Esophagus (tissue), 2 donors: ENCODE data around the gene FOXJ3. TPM values are rescaled to one million over a fixed set of nuclear protein-coding genes. Genes with fewer than 3 reads are reported as not detected.

Source experiments
- H3K27ac ChIP-seq, 2 donors: one replicate each; pipeline ENCODE4 v1.5.1; 2013; ENCODE audit warnings: low read depth in 2 of 2, mild to moderate bottlenecking in 2 of 2, inconsistent platforms in 1 of 2, low read length in 1 of 2, moderate library complexity in 1 of 2
- H3K27me3 ChIP-seq, 2 donors: one replicate each; pipeline ENCODE4 v1.6.1; 2013; ENCODE audit warnings: low read length in 2 of 2, control low read depth in 1 of 2, mild to moderate bottlenecking in 1 of 2; ENCODE audit not compliant: insufficient read depth in 2 of 2, control insufficient read depth in 1 of 2
- H3K36me3 ChIP-seq, 2 donors: one replicate each; pipeline ENCODE4 v1.6.1; 2013; ENCODE audit warnings: low read length in 1 of 2; ENCODE audit not compliant: control insufficient read depth in 2 of 2, insufficient read depth in 2 of 2
- H3K4me1 ChIP-seq, 2 donors: one replicate each; pipeline ENCODE4 v1.6.1; 2013; ENCODE audit warnings: low read length in 1 of 2; ENCODE audit not compliant: control insufficient read depth in 2 of 2, insufficient read depth in 2 of 2
- H3K4me3 ChIP-seq, 2 donors: one replicate each; pipeline ENCODE4 v1.5.1; 2013; ENCODE audit warnings: low read length in 2 of 2, mild to moderate bottlenecking in 2 of 2, low read depth in 1 of 2, moderate library complexity in 1 of 2
- H3K9me3 ChIP-seq, 2 donors: one replicate each; pipeline ENCODE4 v1.6.1; 2013; ENCODE audit warnings: mild to moderate bottlenecking in 2 of 2, low read depth in 1 of 2, low read length in 1 of 2, moderate library complexity in 1 of 2; ENCODE audit not compliant: control insufficient read depth in 2 of 2, insufficient read depth in 1 of 2
- WGBS, 2 donors: extraction: QIAGEN DNeasy Blood & Tissue Kit; methylation state at CpG; one replicate each; pipeline ENCODE4 v1.1.7; 2013; 5-methylcytosine and 5-hydroxymethylcytosine counted together
- polyA plus RNA-seq, 2 donors: library from polyadenylated mRNA; stranded (reverse); fragments of 200-250 nt; gene quantifications; one replicate each; pipeline ENCODE4 v1.2.3, GENCODE V29; 2013
- donor health status: healthy with polysubstance abuse.
- donor health status: Bipolar disorder and iron deficiency.

The FOXJ3 gene
- polyA plus RNA-seq, 2 donors = 7.0 to 8.8 TPM

DNA sequence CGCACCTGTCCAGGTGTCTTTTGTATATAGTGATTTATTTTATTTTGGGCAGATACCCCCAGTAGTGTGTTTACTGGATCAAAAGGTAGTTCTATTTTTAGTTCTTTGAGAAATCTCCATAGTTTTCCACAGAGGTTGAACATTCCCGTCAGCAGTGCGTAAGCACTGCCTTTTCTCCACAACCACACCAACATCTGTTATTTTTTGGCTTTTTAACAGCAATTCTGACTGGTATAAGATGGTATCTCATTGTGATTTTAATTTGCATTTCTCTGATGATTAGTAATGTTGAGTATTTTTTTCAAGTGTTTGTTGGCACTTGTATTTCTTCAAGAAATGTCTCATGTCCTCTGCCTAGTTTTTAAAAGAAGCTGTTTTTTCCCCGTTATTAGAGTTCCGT is 39.2 kb downstream of the FOXJ3 start:
- no peak overlapping the region for H3K4me3 ChIP-seq
- no peak overlapping the region for H3K27ac ChIP-seq
- H3K4me1 ChIP-seq = no peaks in the 10 kb centered on the region
- no peaks in the 10 kb centered on the region for H3K36me3 ChIP-seq
- WGBS, 2 donors = 98% methylated on average over 5 of the region's 5 CpGs
- H3K9me3 ChIP-seq = no peaks in the 10 kb centered on the region
- H3K27me3 ChIP-seq = no peaks in the 10 kb centered on the region

DNA sequence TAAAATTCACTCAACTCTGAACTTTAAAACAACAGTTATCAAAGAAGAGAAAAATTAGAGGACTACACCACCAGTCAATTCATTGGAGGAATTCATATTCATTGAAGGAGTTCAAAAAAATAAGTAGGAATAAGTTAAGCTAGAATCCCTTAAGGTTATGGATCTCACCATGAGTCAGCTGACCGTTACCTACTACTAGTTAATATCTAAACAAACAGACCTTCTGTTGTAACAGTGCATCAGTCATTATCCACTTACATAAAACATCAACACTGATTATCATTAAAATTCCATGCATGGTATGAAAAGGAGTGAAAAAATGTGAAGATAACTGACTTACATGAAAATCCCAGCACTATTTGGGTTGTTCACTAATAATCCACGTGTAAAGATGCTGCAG is 44.9 kb downstream of the FOXJ3 start:
- no peaks in the 10 kb centered on the region for H3K36me3 ChIP-seq
- H3K4me3 ChIP-seq = no peak overlapping the region
- H3K27ac ChIP-seq = no peak overlapping the region
- H3K9me3 ChIP-seq = no peaks in the 10 kb centered on the region
- no peaks in the 10 kb centered on the region for H3K4me1 ChIP-seq
- WGBS, 2 donors = 64 to 74% methylated on average over 2 of the region's 2 CpGs
- no peaks in the 10 kb centered on the region for H3K27me3 ChIP-seq

DNA sequence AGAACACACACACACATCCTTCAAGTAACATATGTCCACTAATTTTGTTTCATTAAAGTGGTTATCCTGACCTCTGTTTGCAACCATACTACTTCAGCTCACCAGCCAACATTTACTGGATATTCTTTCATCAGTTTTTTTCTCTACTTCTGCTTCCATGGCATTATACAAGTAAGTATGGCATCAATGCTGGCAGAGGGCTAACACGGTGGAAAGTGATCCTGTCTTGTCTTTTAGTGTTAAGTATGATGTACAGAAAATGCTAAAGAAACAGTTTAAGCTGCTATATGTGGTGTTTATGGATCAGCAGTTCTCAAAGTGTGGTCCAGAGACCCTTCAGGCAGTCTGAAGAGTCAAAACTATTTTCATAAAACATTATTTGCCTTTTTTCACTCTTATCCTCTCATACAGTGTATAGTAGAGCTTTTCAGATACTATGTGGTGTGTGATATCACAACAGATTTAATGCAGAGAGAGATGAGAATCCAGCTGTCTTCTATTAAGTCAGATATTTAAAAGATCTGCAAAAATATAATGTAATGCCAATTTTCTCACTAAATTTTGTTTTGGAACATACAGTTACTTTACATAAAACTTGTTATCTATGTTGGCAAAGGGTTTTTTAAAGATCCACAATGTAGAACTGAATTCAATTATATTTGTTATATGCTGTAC is 46.6 kb downstream of the FOXJ3 start:
- Histone ChIP-seq H3K27ac (no peak overlapping the region), H3K9me3 (no peaks in the 10 kb centered on the region), H3K36me3 (no peaks in the 10 kb centered on the region), H3K4me3 (no peak overlapping the region), H3K27me3 (no peaks in the 10 kb centered on the region), H3K4me1 (no peaks in the 10 kb centered on the region)
- WGBS, 2 donors = 71 to 76% methylated on average over 1 of the region's 1 CpG

DNA sequence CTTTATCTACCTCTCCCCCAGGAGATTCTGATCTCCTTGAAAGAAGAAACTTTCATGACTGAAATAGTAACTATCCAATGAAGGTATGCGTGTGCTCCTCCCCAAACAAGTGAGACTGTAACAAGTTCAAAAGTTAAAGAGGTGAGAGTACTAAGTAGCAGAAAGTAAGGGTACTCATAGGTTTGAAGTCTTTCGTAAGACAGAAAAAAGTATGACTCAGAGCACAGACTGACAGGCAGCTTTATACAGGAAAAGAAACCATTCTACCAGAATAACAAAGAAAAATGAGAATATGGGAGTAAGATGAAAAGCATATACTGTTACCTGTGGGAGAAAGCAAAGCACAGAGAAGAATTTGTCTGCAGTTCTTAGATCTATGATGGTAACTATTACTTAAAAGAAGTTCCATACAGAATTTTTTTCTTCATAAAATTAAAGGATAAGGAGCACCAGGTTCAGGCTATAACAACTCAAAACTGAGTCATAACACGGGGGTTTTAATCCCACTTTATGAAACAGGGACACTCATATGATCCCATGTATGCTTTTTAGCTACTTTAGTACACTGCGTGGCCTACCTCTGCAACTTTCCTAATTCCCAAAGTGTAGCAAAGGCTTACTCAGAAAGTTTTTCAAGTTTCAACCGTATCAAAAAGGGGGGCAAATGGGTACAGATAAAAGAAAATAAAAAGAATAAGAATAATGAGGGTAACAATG is 52.0 kb downstream of the FOXJ3 start:
- Histone ChIP-seq H3K4me1 (no peaks in the 10 kb centered on the region), H3K36me3 (no peaks in the 10 kb centered on the region), H3K4me3 (no peak overlapping the region), H3K27ac (no peak overlapping the region), H3K9me3 (no peaks in the 10 kb centered on the region), H3K27me3 (no peaks in the 10 kb centered on the region)
- WGBS, 2 donors = 67 to 77% methylated on average over 5 of the region's 5 CpGs

DNA sequence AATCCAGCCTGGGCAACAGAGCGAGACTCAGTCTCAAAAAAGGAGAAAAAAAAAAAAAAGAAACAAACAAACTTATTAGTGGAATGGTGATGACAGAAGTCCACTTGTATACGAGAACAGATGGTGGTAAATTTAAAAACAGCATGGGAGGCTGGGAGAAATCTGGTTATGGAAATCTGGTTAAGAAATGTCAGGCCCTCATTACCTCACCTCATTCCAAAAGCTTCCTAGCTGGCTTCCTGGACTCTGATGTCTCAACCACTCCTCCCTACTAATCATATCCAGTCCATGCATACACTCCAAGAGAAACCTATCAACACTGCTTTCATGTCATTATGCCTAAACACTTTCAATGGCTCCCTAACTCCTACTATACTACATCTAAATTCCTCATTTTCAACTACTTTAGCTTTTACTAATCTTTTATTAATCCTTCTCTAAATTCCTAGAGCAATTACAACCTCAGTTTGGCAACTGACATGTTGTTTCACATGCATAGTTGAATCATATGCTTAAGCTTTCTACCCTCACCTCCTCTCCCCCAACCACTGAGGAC is 52.9 kb downstream of the FOXJ3 start:
- H3K36me3 ChIP-seq = no peaks in the 10 kb centered on the region
- no peak overlapping the region for H3K4me3 ChIP-seq
- no peak overlapping the region for H3K27ac ChIP-seq
- no peaks in the 10 kb centered on the region for H3K27me3 ChIP-seq
- H3K9me3 ChIP-seq = no peaks in the 10 kb centered on the region
- H3K4me1 ChIP-seq = no peaks in the 10 kb centered on the region
- 91 to 92% methylated on average over 2 of the region's 2 CpGs for WGBS, 2 donors

DNA sequence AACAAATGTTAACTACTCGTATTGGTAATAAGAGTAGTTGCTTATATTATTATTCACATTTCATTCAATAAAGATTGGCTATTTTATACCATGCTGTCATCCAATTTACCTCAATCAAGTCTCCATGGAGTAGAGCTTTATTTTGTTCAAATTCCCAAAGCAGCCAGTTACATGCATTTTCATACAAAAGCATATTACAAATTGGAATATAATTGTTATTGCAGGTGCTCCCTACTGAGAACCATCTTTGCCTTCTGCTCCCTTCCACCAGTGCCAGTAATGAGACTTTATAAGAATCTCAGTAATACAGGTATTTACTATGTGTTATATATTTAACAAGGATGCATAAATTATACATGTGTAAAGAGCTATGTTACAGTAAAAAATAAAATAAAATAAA is 54.2 kb downstream of the FOXJ3 start:
- Histone ChIP-seq H3K9me3 (no peaks in the 10 kb centered on the region), H3K4me3 (no peak overlapping the region), H3K36me3 (no peaks in the 10 kb centered on the region), H3K27ac (no peak overlapping the region), H3K4me1 (no peaks in the 10 kb centered on the region), H3K27me3 (no peaks in the 10 kb centered on the region)
- WGBS, 2 donors = 96 to 97% methylated on average over 1 of the region's 1 CpG

DNA sequence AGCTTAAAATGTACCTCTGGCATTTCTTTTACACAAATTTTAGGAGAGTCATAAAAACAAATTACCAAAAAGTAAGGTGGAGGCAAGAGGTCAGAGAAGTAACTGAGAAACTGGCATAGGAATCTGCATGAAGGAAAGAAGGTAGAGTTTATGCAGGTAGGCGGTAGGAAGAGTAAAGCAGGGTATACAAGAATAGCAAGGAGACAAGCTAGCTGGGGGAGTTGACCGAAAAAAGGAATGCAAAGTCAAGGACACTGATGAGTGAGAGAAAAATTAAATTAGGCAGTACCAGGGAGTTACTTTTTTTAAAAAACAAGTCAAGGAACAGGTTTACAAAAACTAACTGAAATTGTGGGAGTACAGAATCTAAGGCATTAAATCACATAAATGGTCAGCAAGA is 56.0 kb downstream of the FOXJ3 start:
- Histone ChIP-seq H3K9me3 (no peaks in the 10 kb centered on the region), H3K27me3 (no peaks in the 10 kb centered on the region), H3K36me3 (peaks cover 0 to 3% of the 10 kb centered on the region in 2 donors), H3K4me3 (no peak overlapping the region), H3K27ac (no peak overlapping the region), H3K4me1 (no peaks in the 10 kb centered on the region)
- WGBS, 2 donors = 73 to 78% methylated on average over 2 of the region's 2 CpGs

DNA sequence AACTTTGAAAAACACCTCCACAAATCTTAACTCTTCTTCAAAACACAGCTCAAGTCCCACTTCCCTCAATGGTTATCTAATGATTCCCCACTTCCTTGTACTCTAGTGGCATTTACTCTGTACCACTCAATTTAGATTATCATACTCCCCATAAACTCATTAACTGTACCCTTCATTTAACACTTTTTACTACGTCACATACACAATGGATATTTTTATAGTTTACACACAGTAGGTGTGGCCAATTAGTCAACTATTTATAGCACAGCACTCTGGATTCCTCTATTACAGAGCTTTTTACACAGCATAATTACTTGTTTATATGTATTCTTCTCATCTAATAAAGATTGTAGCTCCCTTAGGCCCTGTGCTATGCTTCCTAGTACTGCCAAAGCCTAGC is 62.1 kb downstream of the FOXJ3 start:
- no peaks in the 10 kb centered on the region for H3K4me1 ChIP-seq
- H3K4me3 ChIP-seq = no peak overlapping the region
- H3K9me3 ChIP-seq = no peaks in the 10 kb centered on the region
- H3K27ac ChIP-seq = no peak overlapping the region
- 83 to 92% methylated on average over 1 of the region's 1 CpG for WGBS, 2 donors
- peaks cover 0 to 3% of the 10 kb centered on the region in 2 donors for H3K36me3 ChIP-seq
- H3K27me3 ChIP-seq = no peaks in the 10 kb centered on the region

DNA sequence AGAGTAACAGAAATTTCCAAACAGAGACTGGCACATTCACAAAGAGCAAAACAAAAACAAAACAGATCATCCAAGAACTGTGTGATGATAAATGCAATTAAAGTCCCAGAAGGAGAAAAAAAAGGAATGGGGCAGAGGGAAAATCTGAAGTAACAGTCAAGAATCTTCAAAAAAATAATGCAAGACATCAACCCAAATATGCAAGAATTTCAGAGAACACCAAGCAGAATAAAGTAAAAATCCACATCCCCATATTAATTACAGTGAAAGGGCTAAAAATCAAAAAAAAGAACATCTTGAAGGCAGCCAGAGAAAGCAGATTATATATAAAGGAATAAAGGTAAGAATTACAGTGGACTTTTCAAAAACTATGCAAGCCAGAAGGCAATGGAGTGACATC is 67.1 kb downstream of the FOXJ3 start:
- Histone ChIP-seq H3K27ac (no peak overlapping the region), H3K4me3 (no peak overlapping the region), H3K36me3 (no peaks in the 10 kb centered on the region), H3K9me3 (no peaks in the 10 kb centered on the region), H3K4me1 (peaks cover 0 to 3% of the 10 kb centered on the region in 2 donors), H3K27me3 (no peaks in the 10 kb centered on the region)
